NCI-H1930 (cell line): Measurements from ENCODE around the gene LYZL2.
"Not testable (repeated sequence)": the region's sequence is repeated elsewhere in the genome, so short reads cannot be mapped to it uniquely, and the experiment has no call there.

Source experiments
- DNase-seq, 2 experiments: peaks; one replicate each; lab custom pipeline; 2025; lab: John Stamatoyannopoulos, UW

Gene LYZL2

DNA sequence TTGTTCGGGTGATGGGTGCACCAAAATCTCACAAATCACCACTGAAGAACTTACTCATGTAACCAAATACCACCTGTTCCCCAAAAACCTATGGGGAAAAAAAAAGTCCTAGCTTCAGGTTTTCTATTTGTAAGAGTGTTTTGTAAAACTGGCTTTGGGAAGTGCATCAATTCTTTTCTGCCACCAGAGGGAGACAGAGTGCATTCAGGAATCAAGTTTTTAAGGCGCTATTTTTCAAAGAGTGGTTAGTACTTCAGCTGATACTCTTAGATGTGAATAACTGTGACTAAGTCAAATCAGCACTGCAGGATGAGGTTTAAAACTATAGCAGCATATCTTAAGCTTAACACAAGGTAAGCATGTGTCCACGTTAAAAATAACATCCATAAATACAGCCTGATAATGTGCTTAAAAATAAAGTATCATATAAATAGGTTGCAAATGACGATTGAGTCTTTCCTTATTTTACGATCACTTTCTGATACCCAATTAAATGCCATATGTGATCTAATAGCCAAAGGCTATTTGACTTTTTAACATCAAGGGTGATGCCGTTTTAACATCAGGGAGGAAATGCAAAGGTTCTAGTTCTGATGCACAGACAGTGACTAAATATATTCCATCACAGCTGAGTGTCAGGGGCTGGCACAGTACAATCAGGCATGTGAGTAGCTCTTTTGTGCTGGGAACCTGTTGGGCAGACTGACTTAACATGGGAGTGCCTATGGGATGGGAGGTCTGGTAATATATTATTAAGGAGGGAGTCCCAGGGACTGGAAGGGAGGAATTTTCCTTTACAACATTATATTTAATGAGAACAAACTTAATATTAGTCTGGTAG lies 10.6 kb upstream of the LYZL2 start:
- no peak for DNase-seq

DNA sequence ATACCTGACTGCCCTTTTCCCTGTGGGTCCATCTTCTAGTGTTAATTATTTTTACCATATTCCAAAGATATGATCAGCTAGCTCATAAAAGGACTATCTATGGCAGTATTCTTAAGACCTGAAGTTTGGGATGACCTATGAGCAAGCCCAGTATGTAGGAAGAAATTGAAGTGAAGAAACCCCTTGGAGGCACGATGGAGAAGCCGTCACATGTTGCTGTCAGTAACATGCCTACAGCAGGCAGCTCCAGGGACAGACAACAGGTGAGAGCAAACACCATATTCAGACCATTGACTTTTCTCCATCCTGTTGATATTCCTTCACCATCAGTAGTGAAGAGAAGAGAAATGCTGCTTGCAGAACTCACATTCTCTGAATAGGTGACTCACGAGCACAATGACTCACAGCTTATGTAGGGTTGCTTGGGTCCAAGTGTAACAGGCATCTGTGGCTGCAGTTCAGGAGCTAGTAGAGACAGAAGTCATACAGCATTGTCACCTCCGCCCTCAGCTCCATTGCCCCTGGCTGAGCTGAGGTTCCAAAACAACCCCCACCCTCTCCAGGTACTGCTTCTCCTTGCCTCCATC lies 8.4 kb upstream of the LYZL2 start:
- no peak for DNase-seq

DNA sequence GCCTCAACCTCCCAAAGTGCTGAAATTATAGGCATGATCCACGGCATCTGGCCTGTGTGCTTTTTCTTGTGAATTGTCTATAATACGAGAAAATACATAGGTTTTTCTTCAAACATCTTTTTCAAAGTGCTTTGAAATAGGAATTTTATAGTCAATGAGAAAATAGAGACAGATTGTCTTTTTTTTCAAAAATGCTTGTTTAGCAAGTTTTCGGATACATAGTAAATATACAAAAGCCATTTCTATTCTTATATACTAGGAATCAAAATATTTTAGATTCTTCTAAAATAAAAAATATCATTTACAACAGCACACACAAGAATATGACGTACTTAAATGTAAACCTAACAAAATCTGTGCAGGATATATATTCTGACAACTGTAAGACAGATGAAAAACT lies 1.6 kb upstream of the LYZL2 start:
- DNase-seq = no peak

DNA sequence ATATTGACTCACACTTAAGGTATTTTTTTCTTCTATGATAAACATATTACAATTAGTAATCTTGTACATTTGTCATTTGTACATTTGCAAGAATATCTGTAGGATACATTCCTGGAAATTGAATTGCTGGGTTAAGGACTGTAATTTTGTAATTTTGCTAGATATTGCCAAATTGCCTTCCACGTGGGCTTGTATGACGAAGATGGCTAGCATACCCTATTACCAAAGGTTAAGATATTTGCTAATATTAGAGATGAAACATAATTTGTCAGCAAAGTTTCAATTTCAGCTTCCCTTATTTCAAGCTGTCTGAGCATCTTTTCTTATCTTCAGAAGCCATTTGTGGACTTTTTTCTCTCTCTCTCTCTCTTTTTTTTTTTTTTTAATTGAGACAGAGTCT lies 1.0 kb upstream of the LYZL2 start:
- no peak for DNase-seq

DNA sequence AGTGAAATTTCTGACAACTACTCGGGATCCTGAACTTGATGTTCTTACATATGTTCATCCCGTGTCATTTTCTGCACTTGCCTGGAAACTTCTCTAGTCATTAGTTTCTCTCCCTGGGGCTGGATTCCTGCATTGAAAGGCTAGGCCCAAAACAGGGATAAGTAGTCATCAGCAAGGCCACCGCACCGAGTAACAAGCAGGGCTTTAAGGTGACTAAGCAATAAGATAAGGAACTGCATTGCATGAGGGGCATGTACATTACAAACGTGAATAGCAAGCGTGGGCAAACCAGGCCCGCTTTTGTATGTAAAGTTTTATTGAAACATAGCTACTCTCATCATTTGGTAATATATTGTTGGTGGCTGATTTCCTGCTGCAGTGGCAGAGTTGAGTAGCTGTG lies 977 bp downstream of the LYZL2 start:
- not testable (repeated sequence) for DNase-seq

DNA sequence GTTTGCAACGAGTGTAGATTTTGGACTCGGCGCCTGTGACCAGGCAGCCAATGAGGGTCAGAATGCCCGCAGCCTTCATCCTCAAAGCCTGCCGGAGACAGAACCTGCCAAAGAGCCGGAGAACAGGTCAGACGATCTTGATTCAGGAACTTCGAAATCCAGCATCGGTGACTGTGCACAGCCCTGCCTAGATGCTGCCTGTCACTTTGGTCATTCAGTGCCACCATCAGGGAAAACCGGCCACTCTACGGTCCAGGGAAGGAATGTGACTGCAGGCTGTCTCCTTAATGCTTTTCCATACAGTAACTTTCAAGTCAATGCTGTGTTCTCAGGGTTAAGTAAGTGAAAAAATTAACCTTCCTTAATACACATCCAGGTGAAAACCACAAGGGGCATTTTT lies 2.7 kb downstream of the LYZL2 start:
- not testable (repeated sequence) for DNase-seq

DNA sequence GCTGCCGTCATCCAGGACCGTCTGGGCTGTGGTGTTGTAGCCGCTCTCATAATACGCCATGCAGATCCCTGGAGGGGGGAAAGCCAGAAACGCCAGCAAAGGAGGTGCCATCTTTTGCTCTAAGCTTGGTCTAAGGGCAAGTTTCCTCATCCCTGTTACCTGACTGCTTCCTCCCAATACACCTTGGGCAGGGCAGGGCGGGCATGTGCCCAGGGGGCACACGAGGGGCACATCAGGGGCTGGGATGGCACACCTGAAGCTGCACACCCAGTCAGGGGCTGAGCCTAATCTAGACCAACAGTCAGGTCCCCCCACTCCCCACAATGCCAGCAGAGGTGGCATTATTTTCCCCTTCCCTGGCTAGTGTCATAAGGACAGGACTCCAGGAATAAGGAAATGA lies 3.4 kb downstream of the LYZL2 start:
- not testable (repeated sequence) for DNase-seq

DNA sequence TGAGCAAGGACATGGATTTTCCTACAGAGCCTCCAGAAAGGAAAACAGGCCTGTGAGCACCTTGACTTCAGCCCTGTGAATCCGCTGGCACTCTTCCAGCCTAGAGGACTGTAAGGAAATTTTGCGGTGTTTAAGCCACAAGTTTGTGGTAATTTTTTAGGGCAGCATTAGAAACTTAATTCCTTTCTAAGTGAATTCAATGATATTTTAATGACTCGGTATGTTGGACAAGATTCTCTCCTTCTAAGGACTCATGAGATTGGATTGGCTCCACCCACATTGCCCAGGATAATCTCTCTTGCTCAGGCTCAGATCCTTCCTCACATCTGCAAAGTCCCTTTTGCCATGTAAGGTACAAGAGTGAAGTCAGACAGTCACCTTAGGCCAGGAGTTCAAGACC lies 4.5 kb downstream of the LYZL2 start:
- DNase-seq = no peak

DNA sequence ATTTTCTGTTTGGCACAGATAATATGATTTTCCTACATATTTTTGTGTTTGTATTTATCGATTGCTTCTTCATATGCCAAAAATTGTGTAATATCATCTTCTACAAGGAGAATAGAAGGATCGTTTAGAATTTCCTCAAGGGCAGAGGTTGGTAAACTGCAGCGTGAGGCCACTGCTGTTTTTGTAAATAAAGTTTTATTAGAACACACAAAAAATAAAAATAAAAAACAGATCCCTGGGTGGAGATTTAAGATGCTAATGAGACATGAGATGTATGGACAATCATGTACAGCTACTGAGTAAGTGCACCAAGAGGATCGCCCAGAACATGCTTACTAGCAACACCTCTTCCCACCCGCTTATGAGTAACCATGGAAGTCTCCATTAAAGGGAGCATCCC lies 9.6 kb downstream of the LYZL2 start:
- no peak for DNase-seq

DNA sequence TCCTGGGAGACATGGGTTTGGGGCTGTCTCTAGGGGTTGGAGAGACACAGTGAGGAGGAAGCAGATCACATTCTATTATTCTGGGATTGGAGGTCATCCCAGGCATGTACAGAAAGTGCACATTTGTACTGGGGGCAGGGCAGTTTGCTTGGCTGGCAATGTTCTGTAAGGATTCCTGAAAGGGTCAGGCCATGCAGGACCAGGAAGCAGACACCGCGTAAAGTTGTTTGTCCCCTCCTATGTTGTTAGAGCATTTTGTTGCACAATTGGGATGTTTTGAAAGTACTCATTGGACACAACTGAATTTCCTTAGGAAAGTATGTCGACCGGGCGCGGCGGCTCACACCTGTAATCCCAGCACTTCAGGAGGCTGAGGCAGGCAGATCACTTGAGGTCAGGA lies 12.5 kb downstream of the LYZL2 start:
- DNase-seq = no peak

DNA sequence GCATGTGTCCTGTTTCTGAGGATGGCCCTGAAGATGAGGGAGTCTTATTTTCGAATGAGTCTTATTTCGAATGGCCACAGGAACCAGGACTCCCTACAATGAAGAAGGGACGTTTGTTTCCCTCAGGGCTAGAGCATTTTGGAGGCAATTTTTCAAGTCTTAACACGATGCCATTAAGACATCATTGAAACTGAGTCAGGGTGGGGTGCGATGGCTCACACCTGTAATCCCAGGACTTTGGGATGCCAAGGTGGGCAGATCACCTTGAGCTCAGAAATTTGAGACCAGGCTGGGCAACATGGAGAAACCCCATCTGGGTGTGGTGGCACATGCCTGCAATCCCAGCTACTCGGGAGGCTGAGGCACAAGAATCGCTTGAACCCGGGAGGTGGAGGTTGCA lies 18.5 kb downstream of the LYZL2 start:
- DNase-seq = not testable (repeated sequence)

DNA sequence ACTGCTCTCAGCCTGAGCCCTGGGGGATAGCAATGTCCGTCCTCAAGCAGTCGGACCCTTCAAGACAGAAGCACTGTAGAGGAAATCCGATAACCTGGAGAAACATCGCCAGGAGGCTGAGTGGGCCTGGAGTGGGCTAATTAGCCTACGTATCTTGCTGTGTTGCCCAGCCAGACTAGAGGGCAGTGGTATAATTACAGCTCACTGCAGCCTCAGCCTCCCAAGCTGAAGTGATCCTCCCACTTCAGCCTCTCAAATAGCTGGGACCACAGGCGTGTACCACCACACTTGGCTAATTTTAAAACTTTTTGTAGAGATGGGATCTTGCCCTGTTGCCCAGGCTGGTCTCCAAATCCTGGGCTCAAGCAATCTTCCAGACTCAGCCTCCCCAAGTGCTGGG lies 21.7 kb downstream of the LYZL2 start:
- DNase-seq = no peak

DNA sequence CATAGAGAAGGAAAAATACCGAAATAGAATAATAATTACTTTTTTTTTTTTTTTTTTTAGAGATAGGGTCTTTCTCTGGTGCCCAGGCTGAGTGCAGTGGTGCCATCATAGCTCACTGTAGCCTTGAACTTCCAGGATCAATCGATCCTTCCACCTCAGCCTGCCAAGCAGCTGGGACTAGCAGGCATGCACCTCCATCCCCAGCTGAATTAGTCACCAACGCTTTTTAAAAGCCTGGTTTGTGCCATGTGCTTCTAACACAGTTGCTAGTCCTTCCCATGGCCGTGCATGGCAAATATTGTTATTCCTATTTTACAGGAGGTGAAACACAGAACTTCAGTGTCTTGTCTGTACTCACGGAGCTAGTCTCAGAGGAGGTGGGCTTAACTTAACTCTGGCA lies 23.2 kb downstream of the LYZL2 start:
- no peak for DNase-seq

DNA sequence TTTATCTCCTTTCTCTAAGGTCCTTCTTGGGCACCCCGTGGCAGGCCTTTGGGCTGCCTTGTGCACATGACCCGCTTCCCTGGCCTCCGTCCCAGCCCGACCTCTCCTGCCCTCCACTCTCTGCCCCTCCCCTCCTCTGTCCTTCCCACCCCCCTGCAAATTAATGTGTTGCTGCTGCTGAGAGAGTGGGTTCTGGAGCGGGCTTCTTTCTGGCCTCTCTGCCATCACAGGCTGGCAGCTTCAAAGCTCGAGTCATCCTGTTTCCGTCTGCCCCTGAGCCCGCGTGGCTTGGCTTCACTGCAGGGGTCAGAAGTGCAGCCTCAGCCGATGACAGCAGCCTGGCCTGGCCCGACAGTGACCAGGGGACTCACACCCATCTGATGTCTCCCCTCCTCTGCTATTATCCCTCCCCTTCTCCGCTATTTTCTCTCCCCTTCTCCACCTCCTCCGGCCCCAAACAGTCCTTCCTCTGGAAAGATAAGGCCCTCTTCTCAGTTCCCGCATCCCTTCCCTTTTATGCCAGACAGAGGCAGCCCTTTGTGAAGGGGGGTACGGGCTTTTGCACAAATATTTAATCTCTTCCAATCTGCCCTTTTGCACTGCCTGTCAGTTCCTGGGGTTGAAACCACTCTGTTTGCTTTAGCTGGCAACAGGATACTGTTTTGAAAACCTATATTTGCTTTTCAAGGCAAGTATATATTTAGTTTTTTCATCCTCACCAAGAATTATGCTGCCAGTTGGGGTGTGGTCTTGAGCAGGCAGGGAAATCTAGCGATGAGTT lies 24.0 kb downstream of the LYZL2 start:
- DNase-seq = not testable (repeated sequence)

DNA sequence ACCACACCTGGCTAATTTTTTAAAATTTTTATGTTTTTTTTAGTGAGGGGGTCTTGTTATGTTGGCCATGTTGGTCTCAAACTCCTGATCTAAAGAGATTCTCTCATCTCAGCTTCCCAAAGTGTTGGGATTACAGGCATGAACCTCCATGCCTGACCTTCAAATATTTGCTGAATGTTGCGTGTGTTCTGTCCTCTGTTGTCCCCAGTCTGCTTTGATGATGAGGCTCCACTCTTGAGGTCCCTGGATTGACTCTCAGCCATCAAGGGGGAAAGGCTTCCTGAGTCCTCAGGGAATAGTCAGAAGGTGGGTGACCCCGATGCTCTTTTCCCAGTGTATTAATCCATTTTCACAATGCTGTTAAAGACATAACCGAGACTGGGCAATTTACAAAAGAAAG lies 26.0 kb downstream of the LYZL2 start:
- no peak for DNase-seq

DNA sequence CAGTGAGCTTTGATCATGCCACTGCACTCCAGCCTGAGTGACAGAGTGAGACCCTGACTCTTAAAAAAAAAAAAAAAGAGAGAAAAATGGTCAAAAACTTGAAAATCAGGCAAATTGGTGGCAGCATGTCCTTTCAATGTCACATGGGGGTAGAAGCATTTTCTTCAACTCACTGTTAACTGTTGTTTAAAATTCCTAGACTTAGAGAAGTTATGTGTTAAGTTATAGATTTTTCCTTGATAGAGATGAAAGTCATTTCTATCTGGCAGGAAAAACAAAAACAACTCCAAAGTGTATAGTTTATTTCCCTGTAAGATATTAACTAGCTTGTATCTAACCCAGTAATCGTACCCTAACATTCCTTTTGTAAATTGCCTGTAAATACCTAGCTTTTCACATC lies 26.8 kb downstream of the LYZL2 start:
- no peak for DNase-seq

DNA sequence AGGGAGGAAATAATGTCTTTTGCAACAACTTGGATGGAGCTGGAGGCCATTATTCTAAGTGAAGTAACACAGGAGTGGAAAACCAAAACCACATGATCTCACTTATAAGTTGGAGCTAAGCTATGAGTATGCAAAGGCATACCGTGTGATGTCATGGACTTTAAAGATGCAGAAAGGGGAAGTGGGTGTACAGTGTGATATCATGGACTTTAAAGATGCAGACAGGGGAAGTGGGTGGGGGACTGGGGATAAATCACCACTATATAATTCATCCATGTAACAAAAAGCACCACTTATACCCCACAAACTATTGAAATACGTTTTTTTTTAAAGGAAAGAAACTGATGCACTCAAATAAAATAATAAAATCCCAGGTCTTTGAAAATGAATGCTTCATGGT lies 29.5 kb downstream of the LYZL2 start:
- DNase-seq = no peak

DNA sequence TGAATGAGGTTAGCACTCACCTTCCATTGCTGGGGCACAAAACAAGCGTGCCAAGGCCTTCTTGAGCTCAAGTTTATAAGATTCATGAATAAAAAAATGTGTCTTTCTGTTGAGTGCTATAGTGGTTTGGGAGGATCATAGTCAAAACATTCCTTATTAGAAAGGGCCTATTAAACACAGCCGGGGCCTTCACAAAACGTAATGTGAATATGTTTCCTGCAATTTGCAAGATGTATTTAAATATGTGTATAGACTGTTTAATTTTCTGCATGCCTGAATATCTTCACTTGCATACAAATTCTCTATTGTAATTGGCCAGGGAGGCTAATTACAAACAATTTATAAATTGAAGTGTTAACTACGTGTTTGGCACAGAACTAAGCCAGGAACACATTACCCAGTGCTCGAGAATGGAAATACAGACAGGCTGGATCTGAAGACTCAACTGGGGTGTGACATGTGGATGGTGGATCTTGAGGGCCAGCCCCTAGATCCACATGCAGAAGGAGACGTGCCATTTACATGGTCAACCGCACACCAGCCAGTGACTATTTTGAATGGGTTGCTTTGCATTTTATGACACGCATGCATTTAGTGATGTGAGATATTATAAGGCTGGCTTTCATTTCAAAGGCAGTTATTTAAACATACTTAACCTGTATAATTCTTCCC lies 31.3 kb downstream of the LYZL2 start:
- DNase-seq = no peak

DNA sequence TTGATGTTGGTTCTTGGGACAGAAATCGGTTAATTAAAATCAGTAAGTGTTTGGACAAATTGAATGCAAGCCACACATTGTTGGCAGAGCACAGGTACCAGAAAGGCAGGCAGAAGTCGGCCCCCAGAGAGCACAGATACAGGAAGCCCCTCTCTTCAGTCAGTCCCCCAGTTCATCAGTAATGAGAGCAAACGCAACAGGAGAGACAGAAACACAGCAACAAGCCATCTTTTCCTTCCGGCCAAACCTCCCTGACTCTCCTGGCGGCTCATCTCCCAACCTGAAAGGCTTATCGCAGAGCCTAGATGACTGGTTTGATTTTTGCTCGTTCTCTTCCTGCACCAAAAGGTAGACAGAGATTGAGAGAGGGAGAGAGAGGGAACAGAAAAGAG lies 32.1 kb downstream of the LYZL2 start:
- not testable (repeated sequence) for DNase-seq

DNA sequence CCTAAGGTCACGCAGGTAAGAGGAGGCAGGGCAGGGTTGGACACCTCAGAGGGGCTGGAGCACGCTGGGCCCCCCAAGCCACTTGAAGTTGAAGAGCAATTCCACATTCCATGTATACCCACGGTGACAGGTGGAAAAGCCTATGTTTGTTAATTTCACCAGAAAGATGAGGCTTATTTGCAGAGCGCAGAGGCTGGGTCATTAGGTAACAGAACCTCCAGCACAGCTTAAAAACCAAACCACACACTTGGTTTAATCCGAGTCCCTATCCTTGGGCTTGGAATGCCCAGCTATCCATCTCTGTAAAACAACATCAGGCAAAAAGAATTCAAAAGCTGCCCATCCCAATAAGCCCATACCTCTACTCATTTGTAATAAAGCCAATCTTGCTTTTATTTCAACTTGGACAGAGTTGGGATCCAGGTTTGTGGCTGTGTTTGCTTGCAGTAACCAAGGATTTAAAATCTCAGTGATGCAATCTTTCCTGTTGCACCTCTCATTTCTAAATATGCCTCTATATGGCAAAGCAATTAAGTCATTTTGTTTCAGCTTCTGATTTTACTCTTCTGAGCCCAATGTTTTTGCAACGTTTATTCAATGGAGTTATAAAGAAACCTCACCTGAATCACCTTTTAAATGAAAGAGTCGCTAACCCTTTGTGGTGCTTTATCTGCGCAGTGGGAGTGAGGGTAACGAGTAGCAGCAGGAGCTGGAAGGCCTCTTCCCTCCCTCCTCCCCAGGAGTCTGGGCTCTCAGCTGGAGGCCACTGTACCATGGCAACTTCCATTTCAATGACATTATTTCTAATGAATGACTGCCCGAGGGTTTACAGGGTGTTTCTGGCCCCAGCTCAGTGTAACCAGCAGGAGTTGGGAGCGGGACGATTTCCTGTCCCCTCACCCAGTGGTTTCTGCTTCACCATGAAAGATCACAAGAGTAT lies 32.8 kb downstream of the LYZL2 start:
- not testable (repeated sequence) for DNase-seq

DNA sequence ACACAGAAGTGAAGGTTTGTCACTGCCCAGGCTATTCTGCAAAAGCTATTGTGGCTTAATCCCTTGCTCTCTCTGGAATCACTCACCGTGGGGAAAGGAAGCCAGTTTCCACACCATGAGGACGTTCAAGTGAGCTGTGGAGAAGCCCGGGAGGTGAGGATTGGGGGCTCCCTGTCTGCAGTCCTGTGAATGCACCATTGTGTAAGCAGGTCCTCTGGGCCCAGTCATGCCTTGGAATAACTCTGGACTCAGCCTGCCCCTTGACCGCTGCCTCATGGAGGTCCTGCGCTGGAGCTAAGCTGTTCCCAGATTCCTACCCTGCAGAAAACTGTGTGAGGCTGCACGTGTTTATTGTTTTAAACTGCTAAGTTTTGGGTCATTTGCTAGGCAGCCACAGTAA lies 33.5 kb downstream of the LYZL2 start:
- DNase-seq = no peak
